Esophagus muscularis mucosa (tissue), 4 donors: ENCODE results near the gene FAM209A. TPM values are rescaled to one million over a fixed set of nuclear protein-coding genes. Genes with fewer than 3 reads are reported as not detected.
A peak's percentile ranks its signal among the peaks of the same experiment; 100 is the strongest.

Source experiments
- DNase-seq: peaks from one replicate; pipeline ENCODE4 v3.0.0-alpha.2; 2017; ENCODE audit errors: extremely low spot score
- H3K27ac ChIP-seq, 4 donors: fragments of 200-600 bp; sonication (generic); replicated peaks in 1 of 4; 1 replicate in 3 of 4; 2 replicates in 1 of 4; pipeline ENCODE4 v1.5.1; 2016 to 2019; ENCODE audit warnings: mild to moderate bottlenecking in 1 of 4
- H3K27me3 ChIP-seq, 4 donors: fragments of 200-600 bp; sonication (generic); one replicate each; pipeline versions ENCODE4 v1.5.1 to v1.6.0; 2016 to 2019
- H3K36me3 ChIP-seq, 4 donors: fragments of 200-600 bp; sonication (generic); one replicate each; pipeline ENCODE4 v1.5.1; 2016 to 2019
- H3K4me1 ChIP-seq, 4 donors: fragments of 200-600 bp; sonication (generic); one replicate each; pipeline ENCODE4 v1.5.1; 2016 to 2019
- H3K4me3 ChIP-seq, 4 donors: fragments of 200-600 bp; sonication (generic); 1 replicate in 2 of 4; 2 replicates in 2 of 4; pipeline ENCODE4 v1.5.1; 2016 to 2019; ENCODE audit warnings: mild to moderate bottlenecking in 4 of 4, moderate library complexity in 1 of 4
- H3K9me3 ChIP-seq, 4 donors: fragments of 200-600 bp; sonication (generic); 1 replicate in 3 of 4; 2 replicates in 1 of 4; pipeline ENCODE4 v1.5.1; 2016 to 2019
- EP300 ChIP-seq: sonication (generic); formaldehyde crosslinking; IDR thresholded peaks from one replicate; pipeline ENCODE4 v1.6.1; 2017; ENCODE audit warnings: antibody characterized with exemption
- POLR2A ChIP-seq: fragments of 450-650 bp; IDR thresholded peaks from one replicate; pipeline ENCODE4 v1.6.1; 2017; ENCODE audit warnings: antibody characterized with exemption, moderate library complexity, mild to moderate bottlenecking, low read depth
- POLR2AphosphoS5 ChIP-seq, 2 donors: sonication (generic); formaldehyde crosslinking; IDR thresholded peaks; one replicate each; pipeline ENCODE4 v1.6.1; 2017; ENCODE audit warnings: antibody characterized with exemption in 2 of 2
- WGBS: methylation state at CpG from one replicate; pipeline ENCODE4 v1.1.5; 2018; 5-methylcytosine and 5-hydroxymethylcytosine counted together
- intact Hi-C: fragments of 100-400 bp; cut with DNase I; formaldehyde crosslinking; loops from one replicate; pipeline ENCODE4 v1.15.1; 2023
- total RNA-seq, 4 donors: library from RNA; depleted of rRNA; stranded (reverse); fragments of >200 nt; gene quantifications; one replicate each; pipeline versions ENCODE4 v1.1.0 to v1.2.1, GENCODE V29; 2016
- TF ChIP-seq, protein P1 (sequence below), 3 experiments: fragments of 200-600 bp in 2 of 3; fragments of 450-650 bp in 1 of 3; sonication (generic) in 2 of 3; IDR thresholded peaks; one replicate each; pipeline ENCODE4 v1.5.1; 2017 to 2019; ENCODE audit warnings: antibody characterized with exemption in 3 of 3, mild to moderate bottlenecking in 2 of 3, moderate library complexity in 1 of 3

The FAM209A gene
- total RNA-seq, 4 donors from 2014 or later = 0.50 TPM; not detected in 3

DNA sequence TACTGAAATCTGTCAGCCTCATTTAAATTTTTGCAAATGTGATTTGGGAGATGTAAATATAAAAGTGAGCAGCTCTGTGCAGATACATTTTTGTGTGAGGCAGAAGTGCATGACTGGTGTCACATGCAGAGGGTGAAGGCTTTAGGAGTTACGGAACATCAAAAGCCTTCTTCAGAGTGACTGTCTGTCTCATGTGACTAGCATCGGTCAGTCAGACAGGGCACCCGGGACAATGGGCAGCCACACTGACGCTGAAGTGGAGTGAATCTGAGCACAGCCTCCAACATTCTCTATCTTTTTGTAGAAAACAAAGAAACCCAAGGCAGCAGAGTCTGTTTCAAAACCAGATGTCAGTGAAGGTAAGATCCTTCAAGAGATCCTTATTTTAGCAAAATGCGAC is 7.9 kb upstream of the FAM209A start:
- peak overlapping the region; percentile 10 to 67 (median 44) for H3K27ac ChIP-seq
- TF ChIP-seq POLR2AphosphoS5 (IDR thresholded peaks at IDR 0.05) (no peak), POLR2A (no peak), EP300 (no peak)
- TF ChIP-seq, protein P1, sequence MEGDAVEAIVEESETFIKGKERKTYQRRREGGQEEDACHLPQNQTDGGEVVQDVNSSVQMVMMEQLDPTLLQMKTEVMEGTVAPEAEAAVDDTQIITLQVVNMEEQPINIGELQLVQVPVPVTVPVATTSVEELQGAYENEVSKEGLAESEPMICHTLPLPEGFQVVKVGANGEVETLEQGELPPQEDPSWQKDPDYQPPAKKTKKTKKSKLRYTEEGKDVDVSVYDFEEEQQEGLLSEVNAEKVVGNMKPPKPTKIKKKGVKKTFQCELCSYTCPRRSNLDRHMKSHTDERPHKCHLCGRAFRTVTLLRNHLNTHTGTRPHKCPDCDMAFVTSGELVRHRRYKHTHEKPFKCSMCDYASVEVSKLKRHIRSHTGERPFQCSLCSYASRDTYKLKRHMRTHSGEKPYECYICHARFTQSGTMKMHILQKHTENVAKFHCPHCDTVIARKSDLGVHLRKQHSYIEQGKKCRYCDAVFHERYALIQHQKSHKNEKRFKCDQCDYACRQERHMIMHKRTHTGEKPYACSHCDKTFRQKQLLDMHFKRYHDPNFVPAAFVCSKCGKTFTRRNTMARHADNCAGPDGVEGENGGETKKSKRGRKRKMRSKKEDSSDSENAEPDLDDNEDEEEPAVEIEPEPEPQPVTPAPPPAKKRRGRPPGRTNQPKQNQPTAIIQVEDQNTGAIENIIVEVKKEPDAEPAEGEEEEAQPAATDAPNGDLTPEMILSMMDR (IDR thresholded peaks at IDR 0.05) = no peak
- H3K4me1 ChIP-seq = peaks cover 3 to 51% (median 42%) of the 10 kb centered on the region in 4 donors
- H3K36me3 ChIP-seq = peaks cover 26 to 75% (median 60%) of the 10 kb centered on the region in 4 donors
- no peak for DNase-seq
- peaks cover 0 to 21% (median 15%) of the 10 kb centered on the region in 4 donors for H3K9me3 ChIP-seq
- intact Hi-C loops = no loop called here
- no peaks in the 10 kb centered on the region for H3K27me3 ChIP-seq
- WGBS = 48% methylated on average over 5 of the region's 5 CpGs
- H3K4me3 ChIP-seq = no peak overlapping the region

DNA sequence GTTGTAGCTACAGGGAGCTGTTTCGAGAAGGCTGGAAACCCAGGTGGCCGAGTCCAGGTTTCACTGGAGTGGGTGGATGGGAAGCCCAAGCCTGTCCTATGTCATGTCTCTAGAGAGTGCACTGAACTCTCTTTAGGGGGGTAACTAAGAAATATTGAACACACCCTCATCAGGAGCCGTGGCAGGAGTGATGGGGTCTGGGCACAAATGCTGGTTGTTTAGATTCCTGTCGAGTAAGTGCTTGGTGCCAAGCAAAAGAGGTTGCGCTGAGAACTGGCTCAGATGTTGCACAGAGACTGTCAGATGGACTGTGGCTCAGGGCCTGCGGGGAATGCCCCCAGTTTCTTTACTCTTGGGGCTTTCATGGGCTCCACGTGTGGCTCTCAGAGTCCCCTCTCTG is 7.3 kb upstream of the FAM209A start:
- 63% methylated on average over 5 of the region's 7 CpGs for WGBS
- DNase-seq = no peak
- TF ChIP-seq EP300 (no peak), POLR2AphosphoS5 (IDR thresholded peaks at IDR 0.05) (no peak), POLR2A (no peak)
- TF ChIP-seq, protein P1 (IDR thresholded peaks at IDR 0.05) = no peak

DNA sequence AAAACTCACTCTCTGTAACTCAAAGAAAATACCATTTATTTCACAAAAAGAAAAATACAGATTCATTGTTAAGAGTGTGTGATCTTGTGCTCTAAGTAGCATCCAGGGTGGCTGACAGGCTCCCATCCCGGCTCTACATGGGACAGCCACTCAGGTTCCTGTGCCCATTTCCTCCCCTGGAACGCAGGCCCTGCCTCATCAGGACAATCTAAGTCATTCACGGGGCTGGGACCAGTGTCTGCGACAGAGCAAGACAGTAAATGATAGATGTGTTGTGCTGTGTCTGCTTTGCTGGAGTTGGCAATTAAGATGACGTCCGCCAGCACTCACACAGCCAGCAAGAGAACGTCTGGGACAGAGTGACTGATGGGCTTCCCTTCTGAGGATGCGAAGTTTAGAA is 6.9 kb upstream of the FAM209A start:
- TF ChIP-seq, protein P1 (IDR thresholded peaks at IDR 0.05) = no peak
- TF ChIP-seq POLR2A (no peak), EP300 (no peak), POLR2AphosphoS5 (IDR thresholded peaks at IDR 0.05) (no peak)
- intact Hi-C loops = no loop called here
- H3K9me3 ChIP-seq = peaks cover 0 to 23% (median 15%) of the 10 kb centered on the region in 4 donors
- H3K27me3 ChIP-seq = no peaks in the 10 kb centered on the region
- no peak for DNase-seq
- H3K27ac ChIP-seq = peak overlapping the region in 1 of 4 donors; percentile 55
- WGBS = 83% methylated on average over 4 of the region's 8 CpGs
- H3K4me3 ChIP-seq = no peak overlapping the region
- peaks cover 3 to 50% (median 42%) of the 10 kb centered on the region in 4 donors for H3K4me1 ChIP-seq
- H3K36me3 ChIP-seq = peaks cover 26 to 67% (median 57%) of the 10 kb centered on the region in 4 donors

More for the DNA sequence above, 7.3 kb upstream of the FAM209A start:
- Histone ChIP-seq H3K27ac (peak overlapping the region; percentile 10 to 67 (median 44)), H3K4me1 (peaks cover 3 to 51% (median 42%) of the 10 kb centered on the region in 4 donors), H3K4me3 (no peak overlapping the region), H3K27me3 (no peaks in the 10 kb centered on the region), H3K36me3 (peaks cover 26 to 70% (median 58%) of the 10 kb centered on the region in 4 donors), H3K9me3 (peaks cover 0 to 23% (median 15%) of the 10 kb centered on the region in 4 donors)
- intact Hi-C loops = no loop called here

DNA sequence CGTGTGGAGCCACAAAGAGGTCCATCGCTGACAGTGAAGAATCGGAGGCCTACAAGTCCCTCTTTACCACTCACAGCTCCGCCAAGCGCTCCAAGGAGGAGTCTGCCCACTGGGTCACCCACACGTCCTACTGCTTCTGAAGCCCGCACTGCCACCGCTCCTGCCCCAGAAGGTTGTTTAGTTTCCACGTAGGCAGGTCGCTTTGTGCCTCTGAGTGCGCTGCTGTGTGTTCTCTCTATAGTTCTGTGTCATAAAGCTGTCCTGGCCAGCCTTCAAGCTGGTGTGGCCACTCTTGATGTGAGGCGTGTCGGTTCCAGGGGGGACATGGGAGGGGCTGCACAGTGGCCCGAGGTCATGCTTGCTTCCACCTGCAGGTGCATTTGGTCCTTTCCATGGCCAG is 6.4 kb upstream of the FAM209A start:
- Histone ChIP-seq H3K36me3 (peaks cover 26 to 63% (median 55%) of the 10 kb centered on the region in 4 donors), H3K27ac (no peak overlapping the region), H3K9me3 (peaks cover 0 to 23% (median 15%) of the 10 kb centered on the region in 4 donors), H3K27me3 (no peaks in the 10 kb centered on the region), H3K4me1 (peaks cover 3 to 45% (median 39%) of the 10 kb centered on the region in 4 donors), H3K4me3 (no peak overlapping the region)
- intact Hi-C loops = no loop called here
- no peak for DNase-seq
- 90% methylated on average over 14 of the region's 14 CpGs for WGBS
- TF ChIP-seq, protein P1 (IDR thresholded peaks at IDR 0.05) = no peak
- TF ChIP-seq EP300 (no peak), POLR2A (no peak), POLR2AphosphoS5 (IDR thresholded peaks at IDR 0.05) (no peak)
